Measurements from ENCODE around the gene SLC6A4. TPM values are rescaled to one million over a fixed set of nuclear protein-coding genes. Genes with fewer than 3 reads are reported as not detected.
"Not testable (repeated sequence)": the region's sequence is repeated elsewhere in the genome, so short reads cannot be mapped to it uniquely, and the experiment has no call there.

Gene SLC6A4
- total RNA-seq, 2 experiments from 2014 or later: not detected

DNA sequence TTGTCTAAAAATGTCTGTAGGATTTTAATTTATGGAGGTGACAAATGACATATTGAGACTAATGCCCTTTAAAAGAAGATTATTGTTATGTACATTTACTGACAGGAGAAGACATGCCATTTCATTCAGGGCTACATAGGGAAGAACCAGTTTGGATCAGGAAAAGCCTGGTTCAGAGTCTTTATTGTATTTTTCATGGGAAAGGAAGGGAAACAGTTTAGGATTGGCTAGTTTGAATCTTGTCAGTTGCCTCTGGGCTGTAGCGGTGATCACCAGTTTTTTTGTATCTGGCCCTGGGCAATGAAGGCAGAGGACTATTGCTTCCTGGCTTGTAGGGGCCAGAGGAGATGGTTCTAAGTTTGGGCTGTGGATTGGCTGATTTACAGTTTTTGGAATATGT, 87.1 kb downstream of the SLC6A4 start:
- POLR2A ChIA-PET: interaction anchor here (1.2 kb wide), 1 partner anchor 15 kb away, joined by 3 read pairs; no protein-coding TSS in a partner anchor
- intact Hi-C loops (cut with micrococcal nuclease): no loop called here
- peaks cover 18% of the 10 kb centered on the region for H3K4me1 Mint-ChIP-seq (ENCODE audit: low read depth)
- DNase-seq: no peak
- peaks cover 30% of the 10 kb centered on the region for H3K36me3 Mint-ChIP-seq (ENCODE audit: low read depth)
- CTCF ChIA-PET: no interaction called here
- no peak overlapping the region for H3K4me3 Mint-ChIP-seq
- H3K9me3 Mint-ChIP-seq: no peaks in the 10 kb centered on the region
- H3K27me3 Mint-ChIP-seq: no peaks in the 10 kb centered on the region
- ATAC-seq: no peak
- TF ChIP-seq CTCF (IDR thresholded peaks at IDR 0.05): no peak
- H3K27ac Mint-ChIP-seq: no peak overlapping the region

GRCh38 chr17:30147860-30148259, 87.6 kb downstream of the SLC6A4 start:
- peak; percentile 53 for DNase-seq
- POLR2A ChIA-PET: interaction anchor here (1.2 kb wide), 1 partner anchor 16 kb away, joined by 3 read pairs; no protein-coding TSS in a partner anchor

More at GRCh38 chr17:30147860-30148259, 87.6 kb downstream of the SLC6A4 start:
- H3K4me3 Mint-ChIP-seq; intact Hi-C loops (cut with micrococcal nuclease); H3K27me3 Mint-ChIP-seq; CTCF ChIA-PET; H3K9me3 Mint-ChIP-seq; H3K27ac Mint-ChIP-seq: not testable (repeated sequence)
- Mint-ChIP-seq H3K36me3 (ENCODE audit: low read depth) (peaks cover 26% of the 10 kb centered on the region), H3K4me1 (ENCODE audit: low read depth) (peaks cover 18% of the 10 kb centered on the region)
- ATAC-seq: peak; percentile 61

Other genes with a start within 250 kb of the SLC6A4 start
- gene NSRP1, start 118.9 kb downstream of the SLC6A4 start, total RNA-seq: 10 to 100 TPM; 24.3 to 28.4 TPM
- gene BLMH, start 56.2 kb upstream of the SLC6A4 start, total RNA-seq: 10 to 100 TPM; 75.9 to 78.6 TPM
- gene TMIGD1, start 98.4 kb upstream of the SLC6A4 start, total RNA-seq: not detected
- 10 to 100 TPM; 25.9 to 26.8 TPM for gene CPD, start 143.2 kb upstream of the SLC6A4 start, total RNA-seq
- gene GOSR1, start 241.7 kb upstream of the SLC6A4 start, total RNA-seq: 10 to 100 TPM; 37.1 to 38.8 TPM